GM18870 (cell line): ENCODE results near the gene CDH13.

Experiments used
- ATAC-seq: cut with Tn5 transposase; IDR thresholded peaks from one replicate; pipeline ENCODE4 v1.9.1; 2021; ENCODE audit warnings: moderate library complexity; ENCODE audit not compliant: unreplicated experiment

The CDH13 gene

DNA sequence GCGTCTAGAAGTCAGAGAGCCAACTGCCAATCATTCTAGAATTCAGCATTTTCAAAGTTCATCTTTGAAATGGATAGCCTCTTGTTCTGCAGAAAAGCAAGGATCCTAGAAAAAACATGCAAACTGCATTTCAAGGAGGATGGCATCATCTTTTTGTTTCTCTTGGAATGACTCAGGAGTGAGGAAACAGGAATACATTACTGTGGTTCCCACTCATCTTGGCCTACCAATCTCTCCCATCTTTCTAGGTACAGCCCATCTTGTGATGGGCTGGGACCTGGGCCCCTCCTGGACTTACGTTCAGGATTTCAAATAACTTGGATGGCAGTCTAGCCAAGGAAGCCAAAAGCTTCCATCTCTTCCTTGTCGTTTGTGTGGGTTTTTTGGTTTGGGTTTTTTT, 363.4 kb downstream of the CDH13 start:
- no peak for ATAC-seq

DNA sequence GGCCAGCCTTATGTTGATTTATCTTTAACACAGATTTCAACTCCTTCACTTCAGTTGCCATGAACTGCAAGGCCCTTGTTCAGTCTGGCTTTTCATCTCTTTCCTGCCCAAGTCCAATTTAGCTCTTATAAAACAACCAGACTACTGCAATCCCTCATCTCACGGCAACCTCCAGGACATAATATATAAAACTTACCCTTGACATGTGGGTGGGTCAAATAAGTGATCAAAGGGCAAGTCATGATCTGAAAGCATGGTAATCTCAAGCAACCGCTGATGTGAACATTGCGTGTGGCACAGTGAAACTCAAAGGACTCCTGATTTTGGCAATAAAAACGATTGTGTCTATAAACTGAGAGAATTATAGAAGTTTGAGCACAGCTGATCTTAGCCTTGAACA, 364.6 kb downstream of the CDH13 start:
- ATAC-seq = no peak

- ATAC-seq = no peak
Measured at GRCh38 chr16:82991966-82992675, 365.4 kb downstream of the CDH13 start.

DNA sequence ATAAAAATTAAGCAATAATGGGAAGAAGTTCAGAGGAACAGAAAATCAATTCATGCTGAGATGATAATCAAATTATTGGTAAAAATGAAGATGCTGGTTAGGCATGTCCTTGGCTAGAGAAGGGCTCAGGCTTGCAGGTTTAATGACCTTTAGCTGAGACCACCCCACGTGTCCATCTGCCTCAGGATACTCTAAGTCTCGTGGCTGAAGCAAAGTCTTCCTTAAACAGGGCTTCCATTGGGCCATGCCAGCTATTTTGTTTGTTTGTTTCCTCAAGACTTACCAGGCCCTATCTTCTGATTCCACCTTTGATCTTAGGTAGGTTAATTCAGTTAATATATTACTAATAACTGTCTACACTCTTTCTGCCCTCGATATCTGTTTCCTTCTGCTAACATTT, 366.0 kb downstream of the CDH13 start:
- ATAC-seq = no peak

DNA sequence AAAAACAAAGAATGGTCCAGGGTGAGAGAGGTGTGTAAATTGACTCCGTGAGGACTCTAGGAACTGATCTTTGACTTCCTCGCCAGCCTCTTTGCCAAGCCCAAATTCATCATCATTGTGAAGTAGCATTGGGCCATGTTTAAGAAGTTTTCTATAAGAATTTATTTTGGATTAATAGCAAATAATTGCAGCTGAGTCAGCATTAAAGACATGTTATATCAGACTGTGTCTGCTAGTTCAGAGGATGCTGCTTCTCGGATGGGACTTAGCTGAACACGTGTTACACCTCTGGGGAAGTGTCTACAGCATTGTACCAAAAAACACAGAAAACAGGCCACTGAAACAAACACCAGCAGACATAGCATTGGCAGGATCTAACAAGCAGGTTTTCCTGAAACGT, 366.6 kb downstream of the CDH13 start:
- no peak for ATAC-seq

DNA sequence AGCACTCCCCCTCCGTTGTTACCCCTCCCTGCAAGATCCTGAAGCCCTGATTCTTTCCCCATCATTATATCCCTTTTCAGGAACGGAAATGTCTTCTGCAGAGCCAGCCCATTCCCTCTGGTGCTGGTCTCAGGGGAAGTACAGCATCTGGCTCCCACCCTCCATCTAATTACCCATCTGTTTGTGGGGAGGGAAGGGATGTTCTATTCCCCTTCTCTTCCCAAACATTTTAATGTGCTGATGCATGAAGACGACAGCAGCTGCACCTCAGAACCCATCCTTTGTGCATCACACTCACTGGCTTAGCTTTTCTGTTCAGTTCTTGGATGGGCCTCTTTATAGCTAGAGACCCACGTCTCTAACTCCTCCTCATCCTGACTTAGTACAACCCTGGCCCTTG, 367.2 kb downstream of the CDH13 start:
- no peak for ATAC-seq

- ATAC-seq = no peak
Measured at GRCh38 chr16:82995286-82995923, 368.6 kb downstream of the CDH13 start.

GRCh38 chr16:82995924-82996441, 369.2 kb downstream of the CDH13 start:
- no peak for ATAC-seq

DNA sequence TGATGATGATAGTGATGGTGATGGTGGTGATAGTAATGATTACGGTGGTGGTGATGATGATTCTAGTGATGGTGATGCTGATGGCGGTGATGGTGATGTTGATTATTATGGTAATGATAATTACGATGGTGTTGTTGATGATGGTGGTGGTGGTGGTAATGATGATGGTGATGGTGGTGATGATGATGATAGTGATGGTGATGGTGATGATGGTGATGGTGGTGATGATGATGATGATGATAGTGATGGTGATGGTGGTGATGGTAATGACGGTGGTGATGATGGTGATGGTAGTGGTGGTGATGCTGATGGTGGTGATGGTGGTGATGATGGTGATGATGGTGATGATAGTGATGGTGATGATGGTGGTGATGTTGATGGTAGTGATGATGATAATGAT, 370.0 kb downstream of the CDH13 start:
- no peak for ATAC-seq

- no peak for ATAC-seq
Measured at GRCh38 chr16:82999711-83000110, 372.9 kb downstream of the CDH13 start.

DNA sequence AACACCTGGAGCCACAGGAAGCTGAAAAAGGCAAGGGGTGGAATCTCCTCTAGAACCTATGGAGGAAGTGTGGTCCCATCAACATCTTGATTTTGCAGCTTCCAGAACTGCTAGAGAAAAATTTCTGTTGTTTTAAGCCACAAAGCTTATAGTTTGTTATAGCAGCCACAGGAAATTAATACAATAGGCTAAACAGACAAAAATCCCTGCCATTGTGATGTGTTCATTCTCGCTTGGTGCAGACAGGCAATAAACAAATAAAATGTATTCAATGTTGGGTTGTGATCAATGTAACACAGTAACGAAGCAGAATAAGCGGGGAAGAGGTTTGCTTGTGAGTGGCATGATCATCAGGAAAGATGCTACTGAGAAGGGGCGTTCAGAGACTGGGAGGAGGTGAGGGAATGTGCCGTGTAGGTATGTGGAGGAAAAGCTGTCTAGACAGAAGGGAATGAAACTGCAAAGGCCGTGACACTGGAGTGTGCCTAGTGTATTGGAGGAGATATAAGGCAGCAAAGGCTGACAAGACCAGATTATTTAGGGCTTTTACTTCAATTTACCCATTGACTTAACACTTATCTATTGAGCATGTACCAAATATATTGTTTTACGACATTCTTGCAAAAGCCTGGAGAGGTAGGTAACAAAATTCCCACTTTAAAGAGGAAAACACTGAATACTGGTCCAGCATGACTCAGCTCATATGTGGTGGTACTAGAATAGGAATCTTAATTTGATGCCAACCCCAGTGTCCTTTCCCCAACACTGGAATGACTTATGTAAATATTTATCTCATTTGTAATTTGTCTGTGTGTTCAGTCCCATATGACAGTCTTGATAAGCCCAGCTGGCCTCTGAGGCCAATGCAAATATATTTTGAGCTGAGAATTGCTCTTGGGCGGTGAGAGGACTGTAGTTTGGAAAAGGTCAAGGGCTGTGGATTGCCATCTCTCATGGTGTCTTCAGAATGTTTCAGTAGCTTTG, 375.9 kb downstream of the CDH13 start:
- no peak for ATAC-seq

GRCh38 chr16:83004868-83005652, 378.3 kb downstream of the CDH13 start:
- ATAC-seq = no peak

GRCh38 chr16:83005653-83006160, 378.9 kb downstream of the CDH13 start:
- no peak for ATAC-seq

- ATAC-seq = no peak
Measured at GRCh38 chr16:83010776-83011720, 384.3 kb downstream of the CDH13 start.

DNA sequence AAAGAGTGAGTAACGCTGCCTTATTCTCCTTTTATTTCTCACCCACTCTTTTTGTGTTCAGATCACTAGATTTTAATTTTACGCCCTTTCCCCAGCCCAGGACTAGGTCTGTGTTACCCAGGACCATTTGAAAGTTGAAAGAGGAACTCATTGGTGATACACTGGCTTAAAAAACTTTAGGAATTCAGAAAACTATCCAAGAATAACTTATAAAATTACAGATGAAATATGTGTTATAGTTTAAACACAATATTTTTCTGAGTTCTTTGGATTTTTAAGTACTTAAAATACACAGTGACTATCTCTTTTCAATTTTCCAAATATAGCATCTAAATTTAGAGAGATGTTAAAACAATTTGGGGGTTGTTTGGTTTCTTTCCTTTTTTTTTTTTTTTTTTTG, 385.2 kb downstream of the CDH13 start:
- no peak for ATAC-seq

- ATAC-seq = no peak
Measured at GRCh38 chr16:83013071-83013470, 386.3 kb downstream of the CDH13 start.

- ATAC-seq = no peak
Measured at GRCh38 chr16:83019963-83020362, 393.2 kb downstream of the CDH13 start.

DNA sequence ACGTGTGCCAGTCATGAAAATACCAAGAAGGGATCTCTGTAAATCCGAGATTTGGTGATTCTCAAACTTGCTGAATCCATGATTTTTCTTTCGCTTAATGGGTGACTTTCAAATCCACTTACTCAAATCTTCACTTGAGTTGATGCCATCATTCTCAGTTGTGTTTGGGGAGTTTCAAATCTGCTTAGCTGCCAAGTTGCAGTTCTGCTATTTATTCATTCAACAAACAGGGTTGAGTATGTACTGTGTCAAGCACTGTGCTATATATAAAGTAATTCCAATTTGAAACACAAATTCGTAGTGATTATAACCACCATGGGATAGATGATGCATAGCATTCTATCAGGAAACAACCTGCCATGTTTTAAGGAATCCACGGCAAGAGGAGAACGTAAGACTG, 394.3 kb downstream of the CDH13 start:
- no peak for ATAC-seq

GRCh38 chr16:83021746-83022145, 395.0 kb downstream of the CDH13 start:
- ATAC-seq = no peak
